ENCODE results near the gene CLIC5.

Gene CLIC5

GRCh38 chr6:45881705-45882467 is 133.8 kb downstream of the CLIC5 start:
- Histone ChIP-seq H3K4me3 (ENCODE audit: low read length) (no peak overlapping the region), H3K36me3 (ENCODE audit: control insufficient read depth, insufficient read depth, low read length) (no peaks in the 10 kb centered on the region), H3K27ac (ENCODE audit: low read depth, low read length) (no peak overlapping the region), H3K9ac (ENCODE audit: low read length) (no peak overlapping the region), H3K27me3 (ENCODE audit: control insufficient read depth, insufficient read depth, low read length) (no peaks in the 10 kb centered on the region), H3K4me1 (ENCODE audit: control insufficient read depth, insufficient read depth, low read length) (no peaks in the 10 kb centered on the region)

- H3K4me3 ChIP-seq (ENCODE audit: low read length): no peak overlapping the region
- no peak overlapping the region for H3K9ac ChIP-seq (ENCODE audit: low read length)
- no peaks in the 10 kb centered on the region for H3K4me1 ChIP-seq (ENCODE audit: control insufficient read depth, insufficient read depth, low read length)
- H3K36me3 ChIP-seq (ENCODE audit: control insufficient read depth, insufficient read depth, low read length): no peaks in the 10 kb centered on the region
- no peak overlapping the region for H3K27ac ChIP-seq (ENCODE audit: low read depth, low read length)
- no peaks in the 10 kb centered on the region for H3K27me3 ChIP-seq (ENCODE audit: control insufficient read depth, insufficient read depth, low read length)
Measured at GRCh38 chr6:45880676-45881075, 135.0 kb downstream of the CLIC5 start.

GRCh38 chr6:45880159-45880558 is 135.5 kb downstream of the CLIC5 start:
- H3K4me3 ChIP-seq (ENCODE audit: low read length): no peak overlapping the region
- H3K27ac ChIP-seq (ENCODE audit: low read depth, low read length): no peak overlapping the region
- no peaks in the 10 kb centered on the region for H3K27me3 ChIP-seq (ENCODE audit: control insufficient read depth, insufficient read depth, low read length)
- H3K9ac ChIP-seq (ENCODE audit: low read length): no peak overlapping the region
- no peaks in the 10 kb centered on the region for H3K36me3 ChIP-seq (ENCODE audit: control insufficient read depth, insufficient read depth, low read length)
- no peaks in the 10 kb centered on the region for H3K4me1 ChIP-seq (ENCODE audit: control insufficient read depth, insufficient read depth, low read length)

- Histone ChIP-seq H3K27ac (ENCODE audit: low read depth, low read length) (no peak overlapping the region), H3K36me3 (ENCODE audit: control insufficient read depth, insufficient read depth, low read length) (no peaks in the 10 kb centered on the region), H3K9ac (ENCODE audit: low read length) (no peak overlapping the region), H3K4me1 (ENCODE audit: control insufficient read depth, insufficient read depth, low read length) (no peaks in the 10 kb centered on the region), H3K27me3 (ENCODE audit: control insufficient read depth, insufficient read depth, low read length) (no peaks in the 10 kb centered on the region), H3K4me3 (ENCODE audit: low read length) (no peak overlapping the region)
Measured at GRCh38 chr6:45877970-45878590, 137.6 kb downstream of the CLIC5 start.

- Histone ChIP-seq H3K4me1 (ENCODE audit: control insufficient read depth, insufficient read depth, low read length) (no peaks in the 10 kb centered on the region), H3K4me3 (ENCODE audit: low read length) (no peak overlapping the region), H3K27me3 (ENCODE audit: control insufficient read depth, insufficient read depth, low read length) (no peaks in the 10 kb centered on the region), H3K9ac (ENCODE audit: low read length) (no peak overlapping the region), H3K27ac (ENCODE audit: low read depth, low read length) (no peak overlapping the region), H3K36me3 (ENCODE audit: control insufficient read depth, insufficient read depth, low read length) (no peaks in the 10 kb centered on the region)
Measured at GRCh38 chr6:45872827-45873365, 142.8 kb downstream of the CLIC5 start.

GRCh38 chr6:45870531-45870930 is 145.1 kb downstream of the CLIC5 start:
- H3K27ac ChIP-seq (ENCODE audit: low read depth, low read length): no peak overlapping the region
- H3K4me1 ChIP-seq (ENCODE audit: control insufficient read depth, insufficient read depth, low read length): no peaks in the 10 kb centered on the region
- H3K36me3 ChIP-seq (ENCODE audit: control insufficient read depth, insufficient read depth, low read length): no peaks in the 10 kb centered on the region

GRCh38 chr6:45864651-45865050 is 151.0 kb downstream of the CLIC5 start:
- H3K9ac ChIP-seq (ENCODE audit: low read length): no peak overlapping the region
- no peak overlapping the region for H3K4me3 ChIP-seq (ENCODE audit: low read length)
- no peaks in the 10 kb centered on the region for H3K4me1 ChIP-seq (ENCODE audit: control insufficient read depth, insufficient read depth, low read length)
- no peaks in the 10 kb centered on the region for H3K27me3 ChIP-seq (ENCODE audit: control insufficient read depth, insufficient read depth, low read length)
- no peak overlapping the region for H3K27ac ChIP-seq (ENCODE audit: low read depth, low read length)
- H3K36me3 ChIP-seq (ENCODE audit: control insufficient read depth, insufficient read depth, low read length): no peaks in the 10 kb centered on the region

More at GRCh38 chr6:45870531-45870930, 145.1 kb downstream of the CLIC5 start:
- H3K27me3 ChIP-seq (ENCODE audit: control insufficient read depth, insufficient read depth, low read length): no peaks in the 10 kb centered on the region
- H3K4me3 ChIP-seq (ENCODE audit: low read length): no peak overlapping the region
- no peak overlapping the region for H3K9ac ChIP-seq (ENCODE audit: low read length)

- Histone ChIP-seq H3K27me3 (ENCODE audit: control insufficient read depth, insufficient read depth, low read length) (no peaks in the 10 kb centered on the region), H3K4me1 (ENCODE audit: control insufficient read depth, insufficient read depth, low read length) (no peaks in the 10 kb centered on the region), H3K27ac (ENCODE audit: low read depth, low read length) (no peak overlapping the region), H3K36me3 (ENCODE audit: control insufficient read depth, insufficient read depth, low read length) (no peaks in the 10 kb centered on the region), H3K4me3 (ENCODE audit: low read length) (no peak overlapping the region), H3K9ac (ENCODE audit: low read length) (no peak overlapping the region)
Measured at GRCh38 chr6:45858691-45859090, 157.0 kb downstream of the CLIC5 start.

GRCh38 chr6:45857827-45858226 is 157.8 kb downstream of the CLIC5 start:
- Histone ChIP-seq H3K4me3 (ENCODE audit: low read length) (no peak overlapping the region), H3K27me3 (ENCODE audit: control insufficient read depth, insufficient read depth, low read length) (no peaks in the 10 kb centered on the region), H3K9ac (ENCODE audit: low read length) (no peak overlapping the region), H3K4me1 (ENCODE audit: control insufficient read depth, insufficient read depth, low read length) (no peaks in the 10 kb centered on the region), H3K27ac (ENCODE audit: low read depth, low read length) (no peak overlapping the region), H3K36me3 (ENCODE audit: control insufficient read depth, insufficient read depth, low read length) (no peaks in the 10 kb centered on the region)

- Histone ChIP-seq H3K4me3 (ENCODE audit: low read length) (no peak overlapping the region), H3K9ac (ENCODE audit: low read length) (no peak overlapping the region), H3K36me3 (ENCODE audit: control insufficient read depth, insufficient read depth, low read length) (no peaks in the 10 kb centered on the region), H3K27me3 (ENCODE audit: control insufficient read depth, insufficient read depth, low read length) (no peaks in the 10 kb centered on the region), H3K27ac (ENCODE audit: low read depth, low read length) (no peak overlapping the region), H3K4me1 (ENCODE audit: control insufficient read depth, insufficient read depth, low read length) (no peaks in the 10 kb centered on the region)
Measured at GRCh38 chr6:45855642-45856394, 159.8 kb downstream of the CLIC5 start.

GRCh38 chr6:45854149-45854742 is 161.4 kb downstream of the CLIC5 start:
- no peak overlapping the region for H3K4me3 ChIP-seq (ENCODE audit: low read length)
- no peaks in the 10 kb centered on the region for H3K36me3 ChIP-seq (ENCODE audit: control insufficient read depth, insufficient read depth, low read length)
- H3K27ac ChIP-seq (ENCODE audit: low read depth, low read length): no peak overlapping the region

GRCh38 chr6:45851034-45851400 is 164.6 kb downstream of the CLIC5 start:
- Histone ChIP-seq H3K27me3 (ENCODE audit: control insufficient read depth, insufficient read depth, low read length) (no peaks in the 10 kb centered on the region), H3K36me3 (ENCODE audit: control insufficient read depth, insufficient read depth, low read length) (no peaks in the 10 kb centered on the region), H3K4me3 (ENCODE audit: low read length) (no peak overlapping the region), H3K9ac (ENCODE audit: low read length) (no peak overlapping the region), H3K4me1 (ENCODE audit: control insufficient read depth, insufficient read depth, low read length) (no peaks in the 10 kb centered on the region), H3K27ac (ENCODE audit: low read depth, low read length) (no peak overlapping the region)

More at GRCh38 chr6:45854149-45854742, 161.4 kb downstream of the CLIC5 start:
- Histone ChIP-seq H3K4me1 (ENCODE audit: control insufficient read depth, insufficient read depth, low read length) (no peaks in the 10 kb centered on the region), H3K27me3 (ENCODE audit: control insufficient read depth, insufficient read depth, low read length) (no peaks in the 10 kb centered on the region), H3K9ac (ENCODE audit: low read length) (no peak overlapping the region)

All from rectal smooth muscle tissue (tissue), 1 donor.